HUES48 (cell line): ENCODE data around the gene PMEPA1.

Experiments
- H3K27ac ChIP-seq: one replicate; pipeline ENCODE4 v1.7.0; 2013; ENCODE audit warnings: low read depth, low read length, inconsistent platforms
- H3K27me3 ChIP-seq: 2 replicates; pipeline ENCODE4 v1.6.1; 2013; ENCODE audit warnings: mild to moderate bottlenecking, low read length; ENCODE audit not compliant: control insufficient read depth, insufficient read depth
- H3K36me3 ChIP-seq: 2 replicates; pipeline ENCODE4 v1.6.1; 2013; ENCODE audit warnings: low read length; ENCODE audit not compliant: control insufficient read depth, insufficient read depth
- H3K4me1 ChIP-seq: 2 replicates; pipeline ENCODE4 v1.6.1; 2013; ENCODE audit warnings: mild to moderate bottlenecking, low read length; ENCODE audit not compliant: control insufficient read depth, insufficient read depth
- H3K4me3 ChIP-seq: 2 replicates; pipeline ENCODE4 v1.5.1; 2013; ENCODE audit warnings: mild to moderate bottlenecking, low read depth, low read length
- H3K9ac ChIP-seq: 2 replicates; pipeline ENCODE4 v1.6.1; 2013; ENCODE audit warnings: mild to moderate bottlenecking, low read depth, low read length, moderate library complexity
- H3K9me3 ChIP-seq: 2 replicates; pipeline ENCODE4 v1.6.1; 2013; ENCODE audit warnings: low read length; ENCODE audit not compliant: control insufficient read depth, insufficient read depth

PMEPA1 gene

DNA sequence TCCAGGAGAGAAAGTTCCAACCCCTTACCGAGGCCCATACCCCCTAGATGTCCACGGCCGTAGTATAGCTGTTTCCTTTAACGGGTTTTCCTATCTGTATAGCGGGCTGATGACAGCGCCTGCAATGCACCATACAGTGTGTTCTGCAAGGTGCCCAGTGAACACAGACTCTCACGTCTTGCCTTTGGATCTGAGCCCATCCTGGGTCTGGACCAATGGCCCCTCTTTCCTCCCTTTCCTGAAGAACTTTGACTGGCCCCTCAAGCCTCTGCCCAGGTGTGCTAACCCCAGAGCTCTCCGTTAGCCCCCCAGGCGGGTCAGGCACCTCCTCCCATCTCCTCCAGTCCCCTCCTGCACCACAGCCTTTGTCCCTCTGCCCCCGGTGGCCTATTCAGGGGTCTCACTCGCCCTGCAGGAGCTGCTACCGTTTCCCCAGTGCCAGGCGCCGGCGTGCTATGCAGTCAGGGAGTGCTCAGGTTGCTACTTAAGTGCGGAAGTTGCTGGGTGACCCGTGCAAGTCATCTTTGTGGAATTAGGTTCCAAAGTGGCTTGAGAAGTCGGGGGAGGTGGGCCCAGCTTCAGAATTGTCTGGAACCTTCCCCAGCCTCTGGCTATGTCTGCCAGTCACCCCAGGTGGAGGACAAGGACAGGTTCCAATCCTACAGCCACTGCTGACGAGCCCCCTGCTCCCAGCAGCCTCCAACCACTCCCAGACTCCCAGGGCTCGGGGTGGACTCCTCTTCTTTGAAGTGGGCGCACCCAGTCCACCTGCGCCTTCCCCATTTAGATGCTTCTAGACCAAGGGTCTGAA, 54.6 kb downstream of the PMEPA1 start:
- Histone ChIP-seq H3K4me1 (peaks cover 4% of the 10 kb centered on the region; the same call in 1 of the 2 replicates), H3K9ac (no peak overlapping the region), H3K27me3 (no peaks in the 10 kb centered on the region), H3K9me3 (no peaks in the 10 kb centered on the region), H3K27ac (no peak overlapping the region), H3K36me3 (peaks cover 56% of the 10 kb centered on the region), H3K4me3 (no peak overlapping the region)

GRCh38 chr20:57654363-57654997, 55.3 kb downstream of the PMEPA1 start:
- Histone ChIP-seq H3K27ac (no peak overlapping the region), H3K4me3 (no peak overlapping the region), H3K9ac (no peak overlapping the region), H3K4me1 (peaks cover 4% of the 10 kb centered on the region; the same call in 1 of the 2 replicates), H3K27me3 (no peaks in the 10 kb centered on the region), H3K36me3 (peaks cover 57% of the 10 kb centered on the region), H3K9me3 (no peaks in the 10 kb centered on the region)

- Histone ChIP-seq H3K27me3 (no peaks in the 10 kb centered on the region), H3K9me3 (no peaks in the 10 kb centered on the region), H3K4me1 (peaks cover 4% of the 10 kb centered on the region; the same call in 1 of the 2 replicates), H3K4me3 (no peak overlapping the region), H3K36me3 (peaks cover 54% of the 10 kb centered on the region), H3K9ac (no peak overlapping the region), H3K27ac (no peak overlapping the region)
Measured at GRCh38 chr20:57653910-57654309, 55.9 kb downstream of the PMEPA1 start.

DNA sequence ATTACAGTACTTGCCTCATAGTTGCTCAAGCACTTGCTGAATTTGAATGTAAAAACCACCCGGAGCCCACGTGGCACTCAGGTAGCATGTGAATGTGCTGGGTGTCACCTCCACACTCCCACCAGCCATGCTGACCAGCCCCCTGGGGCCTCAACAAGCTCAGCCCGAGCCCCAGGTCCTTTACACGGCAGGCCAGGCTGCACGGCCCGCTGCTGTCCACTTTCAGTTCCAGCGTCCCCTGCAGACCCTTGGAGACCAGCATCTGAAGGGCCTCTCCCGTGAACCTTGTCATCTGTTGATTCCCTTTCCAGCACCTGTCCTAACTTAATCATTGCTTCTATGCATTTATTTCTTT, 56.3 kb downstream of the PMEPA1 start:
- H3K27ac ChIP-seq = no peak overlapping the region
- H3K9me3 ChIP-seq = no peaks in the 10 kb centered on the region
- no peak overlapping the region for H3K4me3 ChIP-seq
- H3K27me3 ChIP-seq = no peaks in the 10 kb centered on the region
- H3K9ac ChIP-seq = no peak overlapping the region
- peaks cover 4% of the 10 kb centered on the region; the same call in 1 of the 2 replicates for H3K4me1 ChIP-seq
- peaks cover 51% of the 10 kb centered on the region for H3K36me3 ChIP-seq

GRCh38 chr20:57652606-57653545, 56.9 kb downstream of the PMEPA1 start:
- Histone ChIP-seq H3K4me3 (no peak overlapping the region), H3K36me3 (peaks cover 45% of the 10 kb centered on the region), H3K9me3 (no peaks in the 10 kb centered on the region), H3K9ac (no peak overlapping the region), H3K4me1 (peaks cover 4% of the 10 kb centered on the region; the same call in 1 of the 2 replicates), H3K27me3 (no peaks in the 10 kb centered on the region), H3K27ac (no peak overlapping the region)

DNA sequence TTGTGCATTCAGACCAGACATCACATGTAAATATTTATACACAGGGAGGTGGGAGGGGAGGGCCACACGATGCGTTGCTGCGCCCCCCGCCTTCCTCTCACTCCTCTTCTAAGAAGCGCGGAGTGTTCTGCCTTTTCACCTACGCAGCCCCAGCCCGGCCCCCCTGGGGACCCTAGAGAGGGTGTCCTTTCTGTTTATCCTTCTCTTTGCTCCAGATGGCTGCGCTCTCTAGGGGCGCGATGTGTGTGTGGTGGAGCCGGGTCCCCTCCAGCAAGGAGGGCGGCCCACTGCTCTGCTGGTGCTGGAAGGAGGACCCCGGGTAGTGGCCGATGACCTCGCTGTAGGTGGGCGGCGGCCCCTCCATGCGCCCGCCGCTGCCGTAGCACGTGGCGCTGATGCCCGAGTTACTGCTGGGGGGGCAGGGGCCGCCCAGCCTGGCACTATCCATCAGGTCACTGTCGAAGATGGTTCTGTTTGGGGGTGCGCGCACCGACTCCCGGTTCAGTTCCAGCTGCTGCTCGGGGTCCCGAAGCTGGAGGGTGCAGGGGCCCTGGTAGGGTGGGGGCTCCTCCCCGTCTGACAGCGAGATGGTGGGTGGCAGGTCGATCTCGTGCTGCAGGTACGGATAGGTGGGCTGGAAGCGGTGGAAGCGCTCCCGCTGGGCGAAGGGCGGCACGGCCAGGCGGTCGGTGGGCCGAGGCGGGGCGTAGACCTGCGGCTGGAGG, 57.8 kb downstream of the PMEPA1 start:
- no peak overlapping the region for H3K9ac ChIP-seq
- H3K4me1 ChIP-seq = peaks cover 4% of the 10 kb centered on the region; the same call in 1 of the 2 replicates
- H3K36me3 ChIP-seq = peaks cover 37% of the 10 kb centered on the region
- H3K9me3 ChIP-seq = no peaks in the 10 kb centered on the region
- H3K27ac ChIP-seq = no peak overlapping the region
- no peak overlapping the region for H3K4me3 ChIP-seq
- no peaks in the 10 kb centered on the region for H3K27me3 ChIP-seq

- H3K27ac ChIP-seq = no peak overlapping the region
- H3K4me3 ChIP-seq = no peak overlapping the region
- H3K36me3 ChIP-seq = peaks cover 32% of the 10 kb centered on the region
- H3K9me3 ChIP-seq = peaks cover 1% of the 10 kb centered on the region; the same call in 1 of the 2 replicates
- no peak overlapping the region for H3K9ac ChIP-seq
- no peaks in the 10 kb centered on the region for H3K27me3 ChIP-seq
- H3K4me1 ChIP-seq = peaks cover 4% of the 10 kb centered on the region; the same call in 1 of the 2 replicates
Measured at GRCh38 chr20:57650756-57651483, 58.9 kb downstream of the PMEPA1 start.

DNA sequence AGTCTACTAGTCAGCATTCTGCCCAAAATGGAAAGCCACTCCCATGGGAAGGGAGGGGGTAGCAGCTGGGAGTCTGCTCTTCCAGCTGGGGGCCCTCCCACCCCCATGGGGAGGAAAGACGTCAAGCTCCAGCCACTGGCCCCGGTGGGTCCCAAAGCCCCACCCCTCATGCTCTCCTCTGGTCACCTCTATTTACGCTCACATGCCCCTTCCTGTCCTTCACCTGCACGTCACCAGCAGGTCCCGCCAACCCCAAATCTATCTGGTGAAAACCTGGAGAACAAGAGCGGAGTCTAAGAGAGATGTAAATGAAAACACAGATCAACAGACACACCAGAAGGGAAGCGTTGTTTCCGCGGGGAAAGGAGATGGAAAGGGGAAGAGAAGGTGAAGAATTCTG, 59.5 kb downstream of the PMEPA1 start:
- Histone ChIP-seq H3K36me3 (peaks cover 32% of the 10 kb centered on the region), H3K9ac (no peak overlapping the region), H3K4me1 (peaks cover 4% of the 10 kb centered on the region; the same call in 1 of the 2 replicates), H3K27me3 (no peaks in the 10 kb centered on the region), H3K9me3 (peaks cover 6% of the 10 kb centered on the region; the same call in 1 of the 2 replicates), H3K27ac (no peak overlapping the region), H3K4me3 (no peak overlapping the region)

DNA sequence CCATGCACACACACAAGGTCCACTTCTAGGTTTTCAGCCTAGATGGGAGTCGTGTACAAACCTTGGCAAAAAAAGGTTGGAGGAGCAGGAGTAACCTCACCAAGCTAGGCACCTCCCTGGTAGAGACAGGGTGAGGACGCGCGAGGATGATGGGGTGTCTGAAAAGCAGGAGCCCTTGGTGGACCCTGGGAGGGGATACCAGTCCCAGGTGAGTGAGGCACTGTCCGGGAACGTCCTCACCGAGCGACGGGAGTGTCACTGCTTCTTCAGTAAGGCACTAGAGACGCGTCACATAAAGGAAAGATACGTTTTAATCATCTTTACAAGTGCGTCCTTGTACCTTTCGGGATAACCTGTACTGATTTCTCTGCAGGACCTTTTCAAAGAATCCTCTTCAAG, 60.2 kb downstream of the PMEPA1 start:
- Histone ChIP-seq H3K27me3 (no peaks in the 10 kb centered on the region), H3K4me3 (no peak overlapping the region), H3K27ac (no peak overlapping the region), H3K9me3 (peaks cover 7% of the 10 kb centered on the region; the same call in 1 of the 2 replicates), H3K36me3 (peaks cover 32% of the 10 kb centered on the region), H3K9ac (no peak overlapping the region), H3K4me1 (peaks cover 3% of the 10 kb centered on the region; the same call in 1 of the 2 replicates)
